ENCODE results near the gene MKRN1.
A peak's percentile ranks its signal among the peaks of the same experiment; 100 is the strongest.
"Not testable (repeated sequence)": the region's sequence is repeated elsewhere in the genome, so short reads cannot be mapped to it uniquely, and the experiment has no call there.

The MKRN1 gene

GRCh38 chr7:140501966-140502365, 22.7 kb upstream of the MKRN1 start:
- no peak overlapping the region for H3K27ac Mint-ChIP-seq
- H3K4me1 Mint-ChIP-seq (ENCODE audit: low read depth) = peaks cover 4% of the 10 kb centered on the region
- H3K9me3 Mint-ChIP-seq = no peaks in the 10 kb centered on the region
- intact Hi-C loops (cut with micrococcal nuclease) = no loop called here
- peaks cover 4% of the 10 kb centered on the region for H3K27me3 Mint-ChIP-seq
- no peaks in the 10 kb centered on the region for H3K36me3 Mint-ChIP-seq (ENCODE audit: low read depth)
- no peak overlapping the region for H3K4me3 Mint-ChIP-seq

- H3K36me3 Mint-ChIP-seq (ENCODE audit: low read depth); H3K9me3 Mint-ChIP-seq; H3K4me3 Mint-ChIP-seq; H3K27me3 Mint-ChIP-seq; H3K27ac Mint-ChIP-seq; intact Hi-C loops (cut with micrococcal nuclease): not testable (repeated sequence)
- peaks cover 15% of the 10 kb centered on the region for H3K4me1 Mint-ChIP-seq (ENCODE audit: low read depth)
Observed at GRCh38 chr7:140497807-140498206, 18.5 kb upstream of the MKRN1 start.

- no peaks in the 10 kb centered on the region for H3K27me3 Mint-ChIP-seq
- H3K4me3 Mint-ChIP-seq = no peak overlapping the region
- intact Hi-C loops (cut with micrococcal nuclease) = no loop called here
Observed at GRCh38 chr7:140497241-140497769, 18.0 kb upstream of the MKRN1 start.

GRCh38 chr7:140495514-140496097, 16.3 kb upstream of the MKRN1 start:
- H3K27ac Mint-ChIP-seq = peak overlapping the region; percentile 65
- H3K9me3 Mint-ChIP-seq = no peaks in the 10 kb centered on the region
- H3K36me3 Mint-ChIP-seq (ENCODE audit: low read depth) = no peaks in the 10 kb centered on the region
- peaks cover 15% of the 10 kb centered on the region for H3K4me1 Mint-ChIP-seq (ENCODE audit: low read depth)
- no peaks in the 10 kb centered on the region for H3K27me3 Mint-ChIP-seq
- intact Hi-C loops (cut with micrococcal nuclease) = no loop called here
- no peak overlapping the region for H3K4me3 Mint-ChIP-seq

More at GRCh38 chr7:140497241-140497769, 18.0 kb upstream of the MKRN1 start:
- Mint-ChIP-seq H3K4me1 (ENCODE audit: low read depth) (peaks cover 15% of the 10 kb centered on the region), H3K36me3 (ENCODE audit: low read depth) (no peaks in the 10 kb centered on the region), H3K9me3 (no peaks in the 10 kb centered on the region), H3K27ac (no peak overlapping the region)

GRCh38 chr7:140494867-140495266, 15.6 kb upstream of the MKRN1 start:
- H3K27ac Mint-ChIP-seq = peak overlapping the region; percentile 65
- H3K4me3 Mint-ChIP-seq = no peak overlapping the region
- no peaks in the 10 kb centered on the region for H3K36me3 Mint-ChIP-seq (ENCODE audit: low read depth)
- H3K27me3 Mint-ChIP-seq = no peaks in the 10 kb centered on the region
- no peaks in the 10 kb centered on the region for H3K9me3 Mint-ChIP-seq
- intact Hi-C loops (cut with micrococcal nuclease) = no loop called here
- peaks cover 15% of the 10 kb centered on the region for H3K4me1 Mint-ChIP-seq (ENCODE audit: low read depth)

- no peaks in the 10 kb centered on the region for H3K9me3 Mint-ChIP-seq
- intact Hi-C loops (cut with micrococcal nuclease) = no loop called here
- peak overlapping the region; percentile 84 for H3K27ac Mint-ChIP-seq
- H3K4me1 Mint-ChIP-seq (ENCODE audit: low read depth) = peaks cover 33% of the 10 kb centered on the region
- H3K27me3 Mint-ChIP-seq = no peaks in the 10 kb centered on the region
- no peak overlapping the region for H3K4me3 Mint-ChIP-seq
- no peaks in the 10 kb centered on the region for H3K36me3 Mint-ChIP-seq (ENCODE audit: low read depth)
Observed at GRCh38 chr7:140489026-140489359, 9.7 kb upstream of the MKRN1 start.

GRCh38 chr7:140485500-140486265, 6.4 kb upstream of the MKRN1 start:
- Mint-ChIP-seq H3K27me3 (no peaks in the 10 kb centered on the region), H3K36me3 (ENCODE audit: low read depth) (no peaks in the 10 kb centered on the region), H3K27ac (peak overlapping the region; percentile 65), H3K9me3 (no peaks in the 10 kb centered on the region), H3K4me3 (no peak overlapping the region), H3K4me1 (ENCODE audit: low read depth) (peaks cover 33% of the 10 kb centered on the region)
- intact Hi-C loops (cut with micrococcal nuclease) = no loop called here

GRCh38 chr7:140484951-140485499, 5.7 kb upstream of the MKRN1 start:
- peak overlapping the region; percentile 65 for H3K27ac Mint-ChIP-seq
- no peaks in the 10 kb centered on the region for H3K9me3 Mint-ChIP-seq
- H3K4me3 Mint-ChIP-seq = no peak overlapping the region
- intact Hi-C loops (cut with micrococcal nuclease) = no loop called here
- no peaks in the 10 kb centered on the region for H3K27me3 Mint-ChIP-seq
- H3K36me3 Mint-ChIP-seq (ENCODE audit: low read depth) = no peaks in the 10 kb centered on the region
- peaks cover 33% of the 10 kb centered on the region for H3K4me1 Mint-ChIP-seq (ENCODE audit: low read depth)

- Mint-ChIP-seq H3K27me3 (no peaks in the 10 kb centered on the region), H3K9me3 (no peaks in the 10 kb centered on the region), H3K36me3 (ENCODE audit: low read depth) (no peaks in the 10 kb centered on the region), H3K27ac (peak overlapping the region; percentile 65), H3K4me3 (no peak overlapping the region), H3K4me1 (ENCODE audit: low read depth) (peaks cover 31% of the 10 kb centered on the region)
- intact Hi-C loops (cut with micrococcal nuclease) = no loop called here
Observed at GRCh38 chr7:140484479-140484878, 5.2 kb upstream of the MKRN1 start.

GRCh38 chr7:140479739-140480084, 407 bp upstream of the MKRN1 start:
- intact Hi-C loops (cut with micrococcal nuclease) = loop anchor here (2.0 to 5.0 kb wide), 2 partner anchors 13 to 173 kb away; no protein-coding TSS in a partner anchor
- peaks cover 31% of the 10 kb centered on the region for H3K4me1 Mint-ChIP-seq (ENCODE audit: low read depth)
- peaks cover 17% of the 10 kb centered on the region for H3K36me3 Mint-ChIP-seq (ENCODE audit: low read depth)
- H3K27ac Mint-ChIP-seq = peak overlapping the region; percentile 89
- H3K9me3 Mint-ChIP-seq = no peaks in the 10 kb centered on the region
- H3K27me3 Mint-ChIP-seq = no peaks in the 10 kb centered on the region
- peak overlapping the region; percentile 92 for H3K4me3 Mint-ChIP-seq

- no peaks in the 10 kb centered on the region for H3K27me3 Mint-ChIP-seq
- H3K36me3 Mint-ChIP-seq (ENCODE audit: low read depth) = peaks cover 22% of the 10 kb centered on the region
- intact Hi-C loops (cut with micrococcal nuclease) = loop anchor here (2.0 to 5.0 kb wide), 2 partner anchors 14 to 174 kb away; no protein-coding TSS in a partner anchor
- H3K9me3 Mint-ChIP-seq = no peaks in the 10 kb centered on the region
- peaks cover 27% of the 10 kb centered on the region for H3K4me1 Mint-ChIP-seq (ENCODE audit: low read depth)
- H3K4me3 Mint-ChIP-seq = peak overlapping the region; percentile 93
- H3K27ac Mint-ChIP-seq = peak overlapping the region; percentile 89
Observed at GRCh38 chr7:140478246-140479061, 851 bp downstream of the MKRN1 start.

- Mint-ChIP-seq H3K9me3 (no peaks in the 10 kb centered on the region), H3K36me3 (ENCODE audit: low read depth) (peaks cover 31% of the 10 kb centered on the region), H3K27me3 (no peaks in the 10 kb centered on the region), H3K4me3 (peak overlapping the region; percentile 93), H3K4me1 (ENCODE audit: low read depth) (peaks cover 27% of the 10 kb centered on the region), H3K27ac (peak overlapping the region; percentile 89)
- intact Hi-C loops (cut with micrococcal nuclease) = loop anchor here (2.0 to 5.0 kb wide), 2 partner anchors 42 to 176 kb away; no protein-coding TSS in a partner anchor
Observed at GRCh38 chr7:140476698-140477261, 2.5 kb downstream of the MKRN1 start.

GRCh38 chr7:140475747-140476333, 3.5 kb downstream of the MKRN1 start:
- H3K27ac Mint-ChIP-seq = no peak overlapping the region
- no peaks in the 10 kb centered on the region for H3K27me3 Mint-ChIP-seq
- H3K4me1 Mint-ChIP-seq (ENCODE audit: low read depth) = peaks cover 27% of the 10 kb centered on the region
- intact Hi-C loops (cut with micrococcal nuclease) = loop anchor here (2.0 to 5.0 kb wide), 2 partner anchors 43 to 176 kb away; no protein-coding TSS in a partner anchor
- H3K4me3 Mint-ChIP-seq = no peak overlapping the region
- no peaks in the 10 kb centered on the region for H3K9me3 Mint-ChIP-seq
- H3K36me3 Mint-ChIP-seq (ENCODE audit: low read depth) = peaks cover 40% of the 10 kb centered on the region
